Measurements from ENCODE around the gene WDR5. TPM values are rescaled to one million over a fixed set of nuclear protein-coding genes. Genes with fewer than 3 reads are reported as not detected.
"Not testable (repeated sequence)": the region's sequence is repeated elsewhere in the genome, so short reads cannot be mapped to it uniquely, and the experiment has no call there.

Gene WDR5
- total and polyA plus RNA-seq, 10 of the 15 experiments (the other 5 are each of a cell fraction or from before 2014, with no cell fraction given) = 1.4 to 43.7 (median 33.2) TPM

GRCh38 chr9:134100040-134100439 lies 35.8 kb upstream of the WDR5 start:
- FAIRE-seq = no peak

GRCh38 chr9:134101133-134101532 lies 34.7 kb upstream of the WDR5 start:
- H3K9me3 ChIP-seq (replicated peaks; ENCODE audit: control insufficient read depth, insufficient read depth, low read length); intact Hi-C loops (cut with micrococcal nuclease; ENCODE audit: unreplicated experiment); H3K4me1 ChIP-seq (ENCODE audit: control insufficient read depth, insufficient read depth, low read length); H3K9ac ChIP-seq (ENCODE audit: control insufficient read depth, insufficient read depth, low read length); H3K27ac ChIP-seq (ENCODE audit: control insufficient read depth, insufficient read depth); DNase-seq (ENCODE audit: low read depth, low spot score); RAD21 ChIA-PET (ENCODE audit: unreplicated experiment); H4K20me1 ChIP-seq (ENCODE audit: control insufficient read depth, insufficient read depth); FAIRE-seq; H3K4me2 ChIP-seq (ENCODE audit: control insufficient read depth, insufficient read depth); H3K4me3 ChIP-seq; POLR2A ChIA-PET; H3K27me3 ChIP-seq (replicated peaks in 1 of 2; ENCODE audit: control insufficient read depth in 2 of 2, insufficient read depth in 2 of 2, low read length in 1 of 2); H3K36me3 ChIP-seq (ENCODE audit: control insufficient read depth in 2 of 2, insufficient read depth in 2 of 2, low read length in 1 of 2); H2AFZ ChIP-seq (ENCODE audit: control insufficient read depth, low read depth, low read length); ATAC-seq; BruUV-seq (replicated peaks); H3K79me2 ChIP-seq (ENCODE audit: control insufficient read depth, insufficient read depth, low read length); in situ Hi-C loops (cut with MboI): not testable (repeated sequence)
- CTCF ChIA-PET = interaction anchor here (0.6 to 1.6 kb wide), 4 partner anchors 13 to 319 kb away, joined by 3 to 5 read pairs (median 4); no protein-coding TSS in a partner anchor
- 31% methylated on average over 6 of the region's 6 CpGs for WGBS (ENCODE audit: insufficient coverage, insufficient replicate concordance, low lambda C conversion rate, missing lambda C conversion rate)
- SMC1A ChIA-PET (ENCODE audit: uncharacterized antibody, unreplicated experiment) = interaction anchor here (1.0 kb wide), 1 partner anchor 9 kb away, joined by 3 read pairs; no protein-coding TSS in a partner anchor

More at GRCh38 chr9:134100040-134100439, 35.8 kb upstream of the WDR5 start:
- H3K79me2 ChIP-seq (ENCODE audit: control insufficient read depth, insufficient read depth, low read length) = no peaks in the 10 kb centered on the region
- intact Hi-C loops (cut with micrococcal nuclease; ENCODE audit: unreplicated experiment) (no loop called here), in situ Hi-C loops (cut with MboI) (no loop called here)
- BruUV-seq (replicated peaks) = no TSS peak
- no peak overlapping the region for H3K27ac ChIP-seq (ENCODE audit: control insufficient read depth, insufficient read depth)
- ChIA-PET CTCF (interaction anchor here (1.6 kb wide), 1 partner anchor 105 kb away, joined by 5 read pairs; no protein-coding TSS in a partner anchor), POLR2A (no interaction called here), RAD21 (ENCODE audit: unreplicated experiment) (no interaction called here), SMC1A (ENCODE audit: uncharacterized antibody, unreplicated experiment) (interaction anchor here (2.9 kb wide), 1 partner anchor 106 kb away, joined by 15 read pairs; no protein-coding TSS in a partner anchor)
- H3K9ac ChIP-seq (ENCODE audit: control insufficient read depth, insufficient read depth, low read length) = no peak overlapping the region
- ATAC-seq (no peak), DNase-seq (ENCODE audit: low read depth, low spot score) (no peak)
- WGBS (ENCODE audit: insufficient coverage, insufficient replicate concordance, low lambda C conversion rate, missing lambda C conversion rate) = 22% methylated on average over 5 of the region's 5 CpGs
- H3K4me3 ChIP-seq = no peak overlapping the region
- no peak overlapping the region for H3K4me2 ChIP-seq (ENCODE audit: control insufficient read depth, insufficient read depth)
- TF ChIP-seq RB1 (IDR thresholded peaks at IDR 0.05; ENCODE audit: borderline replicate concordance) = no peak
- no peak for TF ChIP-seq ZNF217 (IDR thresholded peaks at IDR 0.05)
- no peak for TF ChIP-seq HCFC1 (IDR thresholded peaks at IDR 0.05; ENCODE audit: low read length)
- TF ChIP-seq HDAC2 (IDR thresholded peaks at IDR 0.05) = no peak
- TF ChIP-seq NRF1 (conservative IDR thresholded peaks at IDR 0.05; ENCODE audit: low read depth, low read length) = no peak
- TF ChIP-seq FOS (IDR thresholded peaks at IDR 0.05; ENCODE audit: borderline replicate concordance, extremely low read depth, insufficient read length) = no peak
- no peak for TF ChIP-seq SMAD5 (IDR thresholded peaks at IDR 0.05; ENCODE audit: low read depth)
- TF ChIP-seq CBX3 (IDR thresholded peaks at IDR 0.05; ENCODE audit: borderline replicate concordance, low read depth) = no peak
- no peak for TF ChIP-seq JUND (IDR thresholded peaks at IDR 0.05; ENCODE audit: low read depth, low read length)
- TF ChIP-seq MAX (IDR thresholded peaks at IDR 0.05; ENCODE audit: low read depth, low read length) = no peak
- no peak for TF ChIP-seq ASH2L (IDR thresholded peaks at IDR 0.05; ENCODE audit: borderline replicate concordance, low read depth)
- no peak for TF ChIP-seq E4F1 (IDR thresholded peaks at IDR 0.05; ENCODE audit: borderline replicate concordance, partially characterized antibody)
- TF ChIP-seq ESRRA (IDR thresholded peaks at IDR 0.05; ENCODE audit: low read length) = no peak
- H4K20me1 ChIP-seq (ENCODE audit: control insufficient read depth, insufficient read depth) = no peaks in the 10 kb centered on the region
- no peaks in the 10 kb centered on the region; the same call in 2 of the 3 replicates for H3K9me3 ChIP-seq (replicated peaks; ENCODE audit: control insufficient read depth, insufficient read depth, low read length)
- no peaks in the 10 kb centered on the region; the same call in 1 of the 2 replicates for H3K4me1 ChIP-seq (ENCODE audit: control insufficient read depth, insufficient read depth, low read length)
- H3K27me3 ChIP-seq (replicated peaks in 1 of 2; ENCODE audit: control insufficient read depth in 2 of 2, insufficient read depth in 2 of 2, low read length in 1 of 2) = no peaks in the 10 kb centered on the region; a peak in 1 of 4 replicates
- no peak overlapping the region for H2AFZ ChIP-seq (ENCODE audit: control insufficient read depth, low read depth, low read length)
- H3K36me3 ChIP-seq (ENCODE audit: control insufficient read depth in 2 of 2, insufficient read depth in 2 of 2, low read length in 1 of 2) = no peaks in the 10 kb centered on the region

Data from GM12878 (cell line).